ENCODE data around the gene TOGARAM2.
"Not testable (repeated sequence)": the region's sequence is repeated elsewhere in the genome, so short reads cannot be mapped to it uniquely, and the experiment has no call there.

The TOGARAM2 gene

DNA sequence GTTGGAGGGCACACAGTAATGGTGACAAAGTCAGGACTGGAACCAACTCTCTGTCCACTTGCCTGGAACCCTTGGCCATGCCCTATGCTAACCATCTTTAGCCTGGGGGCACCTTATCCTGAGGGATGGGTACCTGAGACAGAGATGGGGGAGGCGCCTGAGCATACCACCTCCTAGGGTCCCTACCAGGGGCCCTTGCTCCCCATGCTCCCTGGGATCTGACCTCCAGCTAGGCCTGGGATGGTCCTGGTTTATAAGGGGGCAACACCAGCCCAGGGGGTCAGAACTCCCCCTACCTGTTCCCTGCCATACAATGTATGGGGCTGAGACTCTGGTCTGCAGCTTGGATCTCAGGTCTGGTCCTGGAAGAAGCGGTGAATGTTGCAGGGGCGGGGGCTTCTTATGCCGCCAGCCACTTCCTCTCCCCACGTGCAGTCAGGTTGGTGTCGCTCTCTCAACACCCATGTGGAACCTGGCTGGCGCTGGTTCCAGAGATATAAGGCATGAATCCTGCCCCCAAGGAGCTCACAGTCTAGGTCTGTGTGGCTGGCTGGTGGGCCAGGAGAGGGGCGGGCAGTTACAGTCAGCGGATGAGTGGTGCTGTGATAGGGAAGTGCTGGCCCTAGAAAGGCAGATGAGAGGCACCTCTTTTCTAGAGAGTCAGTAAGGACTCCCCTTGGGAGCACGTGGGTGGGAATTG, 3.8 kb upstream of the TOGARAM2 start:
- no peak for DNase-seq

GRCh38 chr2:28978001-28978400, 3.1 kb upstream of the TOGARAM2 start:
- DNase-seq, result not testable (repeated sequence)

GRCh38 chr2:28978606-28979005, 2.5 kb upstream of the TOGARAM2 start:
- no peak for DNase-seq

DNA sequence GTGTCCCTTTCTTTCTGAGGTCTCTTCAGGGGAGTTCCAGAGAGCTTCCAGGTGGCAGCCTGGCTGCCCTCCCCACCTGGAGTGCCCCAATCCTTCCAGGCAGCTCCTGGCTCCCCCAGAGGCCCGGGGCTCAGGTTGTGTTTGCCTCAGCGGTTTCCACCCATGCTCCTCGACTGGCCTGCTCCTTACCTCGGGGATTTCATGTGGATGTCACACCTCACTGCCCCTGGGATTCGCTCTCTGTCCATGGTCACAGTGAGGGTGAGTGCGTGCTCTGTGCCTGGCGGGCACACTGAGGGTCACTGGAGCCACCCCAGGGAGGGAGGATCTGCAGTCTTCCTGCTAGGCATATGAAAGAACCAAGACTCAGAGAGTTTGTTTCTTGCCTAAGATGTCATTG, 2.1 kb upstream of the TOGARAM2 start:
- no peak for DNase-seq

DNA sequence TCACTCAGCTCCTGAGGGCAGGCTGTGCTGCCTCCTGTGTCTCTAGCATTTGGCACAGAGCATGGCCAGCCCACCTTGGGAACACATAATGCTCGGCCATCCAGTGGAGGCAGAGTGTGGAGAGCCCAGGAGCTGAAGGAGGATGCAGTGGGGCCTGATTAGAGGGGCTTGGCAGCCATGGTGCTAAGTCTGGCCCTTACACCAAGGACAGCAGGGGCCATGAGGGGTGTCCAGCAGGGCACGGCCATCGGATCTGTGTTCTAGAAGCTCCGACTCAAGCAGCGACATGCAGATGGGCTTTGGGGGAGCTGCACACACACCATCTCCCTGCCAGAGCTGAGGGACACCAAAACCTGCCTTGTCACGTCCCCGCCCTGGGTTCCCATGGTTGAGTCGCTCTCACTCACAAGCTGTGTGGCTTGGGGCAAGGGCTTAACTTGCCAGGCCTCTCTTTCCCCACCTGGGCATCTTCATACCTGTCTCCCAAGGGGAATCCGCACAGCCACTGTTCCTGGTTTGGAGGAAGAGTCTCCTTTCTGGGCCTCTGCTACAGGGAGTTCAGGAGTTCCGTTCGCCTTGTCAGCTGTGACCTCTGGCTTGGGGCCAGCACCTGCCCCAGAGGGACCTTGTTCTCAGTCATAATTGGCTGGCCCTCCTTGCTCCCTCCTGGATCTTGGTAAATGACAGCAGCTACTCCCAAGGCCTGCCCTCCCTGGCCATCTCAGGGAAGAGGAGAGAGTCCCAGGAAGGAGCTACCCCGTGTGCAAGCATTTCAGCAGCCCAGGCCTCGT, 1.3 kb upstream of the TOGARAM2 start:
- peak; percentile 8 for DNase-seq

DNA sequence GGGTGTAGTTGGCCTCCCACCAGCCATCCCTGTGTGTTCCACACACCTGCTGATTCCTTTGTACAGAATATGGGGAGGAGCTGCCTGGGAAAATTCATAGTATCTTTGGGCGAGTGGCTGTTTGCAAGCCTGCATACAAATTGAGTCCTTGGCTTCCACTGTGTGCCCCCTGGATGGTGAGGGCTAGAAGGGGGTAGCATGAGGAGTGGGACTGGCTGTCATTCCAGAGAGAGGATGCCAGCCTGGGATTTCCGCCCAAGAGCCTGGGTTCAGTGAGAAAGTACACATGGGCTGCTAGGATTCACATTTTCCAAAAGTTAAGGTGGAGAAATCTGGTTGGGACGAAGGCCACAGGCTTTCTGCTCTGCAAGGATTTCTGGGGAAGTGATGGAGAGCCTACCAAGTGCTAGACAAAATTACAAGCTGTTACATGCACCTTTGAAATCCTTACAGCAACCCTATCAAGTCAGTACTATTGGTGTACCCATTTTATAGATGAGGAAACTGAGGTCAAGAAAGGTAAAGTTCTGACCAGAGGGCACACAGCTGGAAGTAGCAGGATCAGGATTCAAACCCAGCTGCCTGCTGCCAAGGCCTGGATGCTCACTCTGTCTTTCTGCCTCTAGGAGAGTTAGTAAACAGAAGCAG, 606 bp upstream of the TOGARAM2 start:
- no peak for DNase-seq

DNA sequence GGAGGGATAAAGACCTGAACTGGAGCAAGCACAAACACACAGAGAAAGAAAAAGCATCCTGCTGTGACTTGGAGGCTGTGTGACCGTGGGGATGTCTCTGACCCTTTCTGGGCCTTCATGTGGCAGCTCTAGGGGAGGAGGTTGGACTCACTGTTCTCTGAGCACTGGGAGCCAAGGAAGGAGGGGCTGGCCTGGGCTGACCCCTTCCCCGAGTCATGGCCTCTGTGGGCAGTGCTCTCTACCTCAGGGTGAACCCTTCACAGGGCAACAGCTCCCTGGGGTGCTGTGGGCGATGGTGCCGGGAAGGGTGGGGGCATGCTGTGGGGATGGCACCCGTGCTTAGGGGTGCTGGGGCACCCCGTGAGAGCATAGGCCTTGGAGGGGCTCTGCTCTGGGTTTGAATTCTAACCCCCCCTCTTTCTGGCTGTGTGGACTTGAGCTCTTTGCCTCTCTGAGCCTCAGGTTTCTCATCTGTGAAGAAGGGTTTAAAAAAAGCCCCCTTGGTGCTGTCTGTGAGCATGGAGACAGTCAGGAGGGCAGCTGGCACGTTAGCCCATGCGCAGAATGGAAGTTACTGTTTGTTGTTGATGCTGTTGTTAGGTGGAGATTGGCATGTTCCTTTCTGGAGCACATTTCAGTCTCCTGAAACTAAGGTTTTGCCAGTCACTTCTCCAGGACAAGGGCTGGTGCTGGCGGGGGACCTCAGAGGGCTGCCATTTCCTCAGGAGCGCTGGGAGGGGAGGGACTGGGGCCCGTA, 700 bp downstream of the TOGARAM2 start:
- peak; percentile 18 for DNase-seq

DNA sequence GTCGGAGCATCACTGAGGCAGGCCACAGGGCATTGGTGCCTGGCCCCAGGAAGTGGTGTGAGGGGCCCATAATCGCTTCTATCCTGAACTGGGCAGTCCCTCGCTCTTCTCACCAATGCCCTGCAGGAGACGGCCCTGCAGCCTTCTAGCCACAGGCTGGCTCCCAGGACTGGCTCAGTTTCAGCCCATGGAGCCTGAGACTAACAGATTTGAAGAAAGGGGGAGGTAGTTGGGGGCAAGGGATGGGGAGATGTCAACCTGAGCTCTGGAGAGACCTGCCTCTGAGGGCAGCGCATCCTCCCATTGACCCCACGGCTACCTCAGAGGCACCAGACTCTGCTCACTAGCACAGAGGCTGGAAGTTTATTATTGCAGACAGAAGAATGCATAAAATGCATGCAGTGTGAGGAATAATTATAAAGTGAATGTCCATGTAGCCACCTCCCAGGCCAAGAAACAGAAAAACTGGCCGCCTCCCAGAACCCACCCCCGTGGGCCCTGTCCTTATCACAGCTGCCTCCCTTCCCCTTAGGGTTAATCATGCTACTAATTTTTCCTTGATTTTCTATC, 1.4 kb downstream of the TOGARAM2 start:
- no peak for DNase-seq

- DNase-seq, result no peak
Measured at GRCh38 chr2:28986429-28986828, 5.3 kb downstream of the TOGARAM2 start.

- DNase-seq, result no peak
Measured at GRCh38 chr2:28989973-28990372, 8.9 kb downstream of the TOGARAM2 start.

GRCh38 chr2:28990445-28990844, 9.3 kb downstream of the TOGARAM2 start:
- DNase-seq, result no peak

DNA sequence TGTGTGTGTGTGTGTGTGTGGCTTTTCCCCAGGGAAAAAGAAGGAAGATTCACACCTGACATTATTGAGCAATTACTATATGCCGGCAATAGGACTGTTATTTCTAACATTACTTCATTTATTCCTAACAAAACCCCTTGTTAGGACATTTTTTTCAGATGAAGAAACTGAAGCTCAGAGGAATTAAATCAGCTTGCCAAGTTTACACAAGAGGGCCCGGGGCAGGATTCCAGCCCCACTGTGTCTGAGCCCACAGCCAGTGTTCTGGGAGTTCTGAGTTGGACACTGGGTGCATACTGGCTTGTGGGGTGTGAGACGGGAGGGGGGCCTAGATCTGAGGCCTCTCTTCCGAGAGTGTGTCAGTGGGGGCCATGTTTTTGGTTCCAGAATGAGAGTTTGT, 9.9 kb downstream of the TOGARAM2 start:
- DNase-seq, result no peak

DNA sequence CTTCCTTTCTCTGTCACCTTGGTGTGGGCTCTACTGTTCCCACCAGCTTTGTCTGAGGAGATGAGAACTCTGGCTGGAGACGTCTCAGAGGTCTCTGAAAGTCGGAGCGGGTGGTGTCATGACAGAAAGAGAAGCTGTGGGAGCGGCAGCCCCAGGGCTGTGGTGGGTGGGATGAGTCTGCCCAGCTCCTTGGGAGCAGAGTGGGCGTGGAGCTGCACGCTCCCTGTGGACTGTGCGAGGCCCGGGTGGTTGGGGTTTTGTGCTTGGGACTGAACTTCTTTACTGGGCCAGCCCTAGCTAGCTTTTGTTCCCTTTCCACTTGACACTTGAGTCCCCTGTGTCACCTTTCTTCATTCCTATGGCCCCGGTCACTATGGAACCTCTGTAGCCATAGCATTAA, 10.4 kb downstream of the TOGARAM2 start:
- no peak for DNase-seq

DNA sequence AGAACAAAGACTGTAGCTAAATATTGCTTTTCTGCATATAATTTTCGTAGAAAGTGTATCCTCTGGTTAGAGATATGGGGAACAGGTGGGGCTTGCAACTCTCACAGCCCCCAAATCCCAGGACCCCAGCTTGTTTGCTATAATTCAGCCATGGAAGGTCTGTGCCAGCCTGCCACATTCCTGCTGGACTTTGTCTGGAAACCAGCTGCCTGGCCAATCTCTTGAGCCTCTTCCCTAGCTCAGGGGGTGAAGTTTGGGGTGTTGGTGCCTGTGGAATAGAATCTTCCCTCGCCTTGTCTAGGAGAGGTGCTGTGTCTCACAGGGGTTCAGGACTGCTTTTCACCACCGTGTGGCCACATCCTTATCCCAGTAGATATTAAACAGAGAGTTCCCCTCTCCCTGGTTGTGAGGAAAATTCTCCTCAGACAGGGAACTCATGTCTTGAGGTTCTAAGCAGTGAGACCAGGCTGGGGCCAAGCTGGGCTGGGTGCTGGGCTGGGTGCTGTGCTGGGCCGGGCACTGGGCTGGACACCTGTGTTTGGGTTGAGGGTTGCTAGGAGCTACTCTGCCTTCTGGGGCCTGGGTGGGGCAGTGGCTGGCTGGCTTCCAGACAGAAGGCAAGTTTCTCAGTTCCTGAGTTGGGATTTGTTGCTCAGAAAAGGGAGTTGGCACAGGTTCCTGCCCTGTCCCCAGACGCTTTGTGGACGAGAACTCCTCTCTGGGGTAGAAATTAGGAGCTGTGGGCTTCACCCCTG, 12.3 kb downstream of the TOGARAM2 start:
- DNase-seq, result peak; percentile 11

- DNase-seq, result no peak
Measured at GRCh38 chr2:28994074-28994473, 13.0 kb downstream of the TOGARAM2 start.

- DNase-seq, result no peak
Measured at GRCh38 chr2:28994679-28995078, 13.6 kb downstream of the TOGARAM2 start.

- no peak for DNase-seq
Measured at GRCh38 chr2:28995765-28996750, 15.0 kb downstream of the TOGARAM2 start.

DNA sequence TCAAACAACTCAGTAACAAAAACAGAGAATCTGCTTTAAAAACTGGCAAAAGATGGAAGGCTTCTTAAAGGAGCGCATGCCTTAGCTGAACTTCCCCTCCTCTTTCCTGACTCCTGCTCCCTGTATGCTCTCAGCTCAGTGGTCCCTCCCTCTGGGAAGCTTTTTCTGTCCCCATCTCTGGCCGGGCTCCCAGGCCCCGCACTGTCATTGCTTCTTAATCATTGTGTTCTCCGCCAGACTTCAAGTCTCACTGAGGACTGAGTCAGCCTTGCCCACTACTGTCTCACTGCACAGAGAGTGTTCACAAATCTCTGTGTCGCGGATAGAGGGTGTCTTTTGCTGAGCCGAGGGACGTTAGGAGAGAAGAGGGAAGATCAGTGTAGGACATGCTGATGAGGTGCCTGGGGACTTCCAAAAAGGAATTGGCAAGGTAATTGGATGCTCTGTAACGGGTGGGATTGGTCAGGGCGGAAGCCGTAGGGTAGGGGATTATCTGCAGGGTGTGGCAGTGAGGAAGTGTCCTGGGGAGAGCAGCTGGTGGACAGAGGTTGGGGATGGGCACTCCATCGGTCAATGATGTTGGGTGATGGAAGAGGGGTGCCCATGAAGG, 16.2 kb downstream of the TOGARAM2 start:
- no peak for DNase-seq

DNA sequence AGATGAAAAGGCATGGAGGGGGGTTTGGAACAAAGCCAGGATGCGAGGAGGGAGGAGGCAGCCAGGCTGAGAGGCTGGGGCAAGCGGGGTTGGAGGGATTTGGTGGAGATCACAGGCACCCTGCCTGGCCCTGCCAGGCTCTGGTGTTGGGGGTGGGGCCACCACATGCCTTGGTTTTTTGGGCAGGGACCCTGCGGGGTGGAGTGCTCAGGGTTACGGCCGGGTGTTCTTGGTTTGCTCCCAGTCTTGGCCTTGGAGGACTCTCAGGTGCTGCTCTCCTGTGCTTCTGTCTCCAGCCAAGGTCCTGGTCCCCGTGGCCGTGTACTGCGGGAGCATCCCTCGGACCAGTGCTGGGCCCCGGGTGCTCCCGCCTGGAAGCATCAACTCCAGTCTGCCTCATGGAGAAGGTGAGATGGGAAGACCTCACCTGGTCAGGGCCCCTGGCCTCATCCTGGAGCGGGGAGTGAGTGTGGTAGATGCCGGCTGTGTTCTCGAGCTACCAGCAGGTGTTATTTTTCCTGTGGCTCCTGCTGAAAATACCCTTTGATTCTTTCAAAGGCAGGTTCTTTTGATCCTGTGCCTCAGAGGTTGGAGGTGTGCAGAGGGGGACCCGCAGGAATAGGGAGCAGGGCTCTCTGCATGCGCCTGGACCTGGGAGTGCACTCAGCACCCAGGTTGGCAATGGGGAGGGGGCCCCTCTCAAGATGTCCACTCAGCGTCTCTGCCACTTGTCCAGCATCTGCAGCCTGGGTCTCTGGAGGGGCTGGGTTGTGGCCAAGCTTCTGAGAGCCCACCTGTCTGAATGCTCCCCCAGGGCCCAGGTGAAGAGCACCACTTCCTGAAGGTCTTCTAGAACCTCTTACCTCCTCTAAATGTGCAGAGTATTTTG, 17.0 kb downstream of the TOGARAM2 start:
- no peak for DNase-seq
